ENCODE data around the gene TPRG1.

The TPRG1 gene

GRCh38 chr3:189167027-189167766, 4.6 kb upstream of the TPRG1 start:
- DNase-seq = peak; percentile 38

GRCh38 chr3:189168711-189169110, 3.1 kb upstream of the TPRG1 start:
- peak; percentile 53 for DNase-seq

DNA sequence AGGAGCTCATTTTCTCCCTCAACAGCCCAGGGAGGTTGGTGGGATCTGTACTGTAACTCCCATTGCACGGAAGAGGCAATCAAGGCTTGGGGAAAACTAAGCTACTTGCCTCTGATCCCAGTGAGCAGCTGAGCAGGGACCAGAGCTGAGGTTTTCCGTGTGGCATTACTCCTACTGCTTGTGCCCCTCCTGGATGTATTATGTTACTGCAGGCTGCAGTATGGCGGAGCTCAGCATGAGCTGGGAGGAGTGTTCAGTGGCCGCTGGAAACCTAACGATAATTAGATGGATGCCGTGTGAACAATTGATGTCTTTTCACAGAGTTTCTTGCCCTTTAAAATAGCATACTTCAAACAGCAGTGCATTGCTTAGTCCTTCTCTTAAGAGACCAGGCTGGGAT, 2.0 kb upstream of the TPRG1 start:
- peak; percentile 97 for DNase-seq

- DNase-seq = peak; percentile 68
These were observed 1.2 kb upstream of the TPRG1 start for GRCh38 chr3:189170559-189170958.

GRCh38 chr3:189172668-189173419, 1.1 kb downstream of the TPRG1 start:
- no peak for DNase-seq

DNA sequence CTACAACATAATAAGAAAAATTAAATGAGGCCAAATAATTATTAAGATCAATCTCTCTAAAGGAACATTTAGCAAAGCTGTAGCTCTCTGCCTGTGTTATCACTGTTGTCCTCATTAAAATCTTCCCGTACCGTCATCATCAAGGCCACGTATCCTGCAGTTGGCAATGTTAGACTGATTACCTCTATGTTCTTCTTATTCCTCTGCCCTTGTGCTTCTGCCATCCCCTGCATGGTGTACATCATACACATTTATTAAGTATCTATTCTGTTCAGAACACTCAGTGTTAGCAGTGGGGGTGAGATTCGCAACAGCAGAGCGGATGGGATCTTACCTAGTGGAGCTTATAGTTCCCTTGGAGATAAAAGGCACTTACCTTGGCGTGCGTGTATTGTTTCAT, 12.8 kb downstream of the TPRG1 start:
- DNase-seq = no peak

DNA sequence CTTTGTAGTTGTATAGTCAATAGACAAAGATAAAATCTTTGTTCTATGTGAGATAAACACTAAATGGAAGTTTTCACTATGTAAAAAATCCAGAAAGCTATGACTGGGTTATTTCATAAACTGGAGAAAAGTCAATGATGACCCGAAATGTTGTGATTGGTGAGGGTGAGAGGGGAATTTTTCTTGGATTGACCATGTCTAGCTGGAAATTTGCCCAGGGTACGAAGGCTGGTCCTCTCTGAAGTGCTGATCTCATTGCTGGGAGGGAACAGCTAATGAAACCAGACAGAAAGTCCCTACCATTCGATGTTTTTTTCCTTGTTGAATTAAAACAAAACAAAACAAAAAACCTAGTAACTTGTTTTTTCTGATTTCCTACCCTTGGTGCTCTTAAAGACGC, 14.3 kb downstream of the TPRG1 start:
- DNase-seq = no peak

DNA sequence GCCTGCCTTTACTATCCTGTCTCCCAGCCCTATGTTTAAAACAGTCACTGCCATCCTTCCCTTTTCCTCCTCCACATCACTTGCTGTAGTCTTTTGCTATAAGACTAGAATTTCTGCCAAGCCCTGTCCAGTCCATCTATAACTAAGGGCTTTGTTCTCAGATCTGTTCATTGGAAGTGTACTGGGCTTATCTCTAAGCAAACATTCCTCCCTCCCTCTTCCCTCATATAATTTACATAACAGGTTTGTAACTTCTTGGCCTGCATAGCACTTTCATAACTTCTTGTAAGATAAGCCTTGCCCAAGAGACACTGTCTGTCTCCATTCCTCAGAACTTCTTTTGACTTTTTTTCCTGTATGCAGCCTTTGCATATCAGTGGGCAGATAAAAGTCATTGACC, 16.7 kb downstream of the TPRG1 start:
- no peak for DNase-seq

DNA sequence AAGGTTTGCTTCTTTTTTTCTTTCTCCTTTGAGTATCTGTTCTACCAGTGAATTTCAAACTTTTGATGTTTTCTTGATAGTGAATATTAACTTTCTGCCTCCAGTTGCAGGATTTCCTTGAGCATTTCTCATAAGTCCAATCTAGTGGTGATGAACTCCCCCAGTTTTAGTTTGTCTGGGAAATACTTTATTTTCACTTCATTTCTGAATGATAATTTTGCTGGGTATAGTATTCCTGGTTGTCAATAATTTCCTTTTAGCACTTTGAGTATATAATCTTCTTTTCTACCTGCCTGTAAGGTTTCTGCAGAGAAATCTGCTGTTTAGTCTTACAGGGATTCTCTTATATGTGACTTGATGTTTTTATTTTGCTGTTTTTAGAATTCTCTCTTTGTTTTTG, 21.0 kb downstream of the TPRG1 start:
- DNase-seq = no peak

- DNase-seq = peak; percentile 17
These were observed 23.5 kb downstream of the TPRG1 start for GRCh38 chr3:189195302-189195701.

DNA sequence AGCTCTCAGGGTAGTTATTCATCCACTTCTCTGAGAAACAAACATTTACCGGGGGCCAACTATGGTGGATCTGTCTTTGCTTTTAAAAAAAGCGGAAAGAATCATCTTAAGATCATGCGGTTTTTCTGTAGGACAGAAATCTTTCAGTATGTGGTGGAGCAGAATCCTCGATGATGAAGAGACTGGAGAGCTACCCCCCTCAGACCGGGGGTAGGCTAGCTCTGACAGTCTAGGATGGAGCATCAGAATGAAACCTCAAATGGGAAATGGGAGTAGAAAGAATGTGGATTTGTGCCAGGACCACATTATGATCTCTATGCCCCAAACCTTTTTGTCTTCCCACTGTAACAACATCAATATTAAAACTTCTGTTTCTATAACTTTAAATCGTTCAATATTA, 30.3 kb downstream of the TPRG1 start:
- no peak for DNase-seq

DNA sequence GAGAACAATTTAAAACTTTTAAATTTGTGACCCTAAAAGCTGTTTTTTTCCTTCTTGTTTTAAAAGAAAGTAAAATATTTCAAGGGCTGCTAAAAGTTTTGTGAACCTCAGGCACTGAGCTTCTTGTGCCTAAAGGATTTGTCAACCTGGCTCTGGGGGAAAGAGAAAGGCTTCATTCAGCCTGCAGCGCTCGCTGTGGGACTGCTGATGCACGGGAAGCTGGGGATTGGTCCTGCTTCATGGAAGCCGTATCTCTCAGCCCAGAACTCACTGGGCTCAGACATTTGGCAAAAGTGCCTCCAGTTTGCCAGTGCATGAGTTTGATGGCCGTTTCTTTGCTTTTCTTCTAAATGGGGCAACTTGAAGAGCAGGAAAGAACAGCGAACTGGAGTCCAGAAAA, 30.8 kb downstream of the TPRG1 start:
- no peak for DNase-seq

DNA sequence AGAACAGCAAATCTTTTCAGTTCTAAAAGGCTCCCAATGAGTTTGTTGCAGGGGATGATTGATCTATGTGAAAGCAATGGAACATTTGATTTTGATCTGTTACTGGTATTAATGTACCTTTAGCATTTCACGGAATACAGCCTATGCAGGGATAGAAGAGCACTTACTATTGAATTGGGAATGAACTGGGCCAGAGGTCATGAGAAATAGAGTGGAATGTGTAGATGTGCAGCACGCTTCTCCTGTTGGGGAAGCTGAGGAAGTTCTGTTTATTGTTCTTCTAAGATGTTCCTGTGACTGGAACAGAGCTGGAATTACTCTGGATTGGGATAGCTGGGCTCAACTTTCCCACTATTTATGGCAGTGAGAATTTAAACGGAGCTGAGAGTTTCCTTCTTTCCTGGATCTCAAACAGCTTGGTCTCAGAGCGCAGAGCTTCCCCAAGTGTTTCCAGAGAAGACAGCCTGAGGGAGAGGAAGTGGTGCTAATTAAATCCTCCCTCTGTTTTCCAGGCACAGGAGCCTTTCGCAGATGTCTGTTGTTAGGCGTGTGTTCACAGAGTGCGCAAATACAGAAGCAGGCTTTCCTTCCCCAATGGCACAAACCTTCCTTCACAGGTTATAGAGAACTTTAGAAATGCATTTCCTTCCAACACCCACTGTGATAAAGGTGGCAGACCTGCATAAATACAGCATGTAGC, 32.5 kb downstream of the TPRG1 start:
- peak; percentile 88 for DNase-seq

DNA sequence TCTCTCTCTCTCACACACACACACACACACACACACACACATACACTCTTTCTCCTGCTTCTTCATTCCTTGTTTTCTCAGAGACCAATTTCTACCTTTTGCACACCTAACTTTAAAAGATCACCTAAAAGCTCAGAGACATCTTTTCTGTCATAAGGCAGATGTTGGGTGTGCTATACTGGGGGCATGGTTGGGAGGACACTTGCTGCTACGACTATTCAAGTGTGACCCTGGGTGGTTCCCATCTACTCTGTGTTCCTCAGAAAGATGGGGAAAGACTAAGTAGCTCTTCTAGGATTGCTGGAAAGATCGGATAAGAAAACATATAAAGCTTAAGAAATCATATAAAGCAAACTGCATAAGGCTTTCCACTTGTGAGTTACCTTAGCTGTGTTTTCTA, 33.2 kb downstream of the TPRG1 start:
- DNase-seq = peak; percentile 49

GRCh38 chr3:189210251-189210770, 38.5 kb downstream of the TPRG1 start:
- no peak for DNase-seq

DNA sequence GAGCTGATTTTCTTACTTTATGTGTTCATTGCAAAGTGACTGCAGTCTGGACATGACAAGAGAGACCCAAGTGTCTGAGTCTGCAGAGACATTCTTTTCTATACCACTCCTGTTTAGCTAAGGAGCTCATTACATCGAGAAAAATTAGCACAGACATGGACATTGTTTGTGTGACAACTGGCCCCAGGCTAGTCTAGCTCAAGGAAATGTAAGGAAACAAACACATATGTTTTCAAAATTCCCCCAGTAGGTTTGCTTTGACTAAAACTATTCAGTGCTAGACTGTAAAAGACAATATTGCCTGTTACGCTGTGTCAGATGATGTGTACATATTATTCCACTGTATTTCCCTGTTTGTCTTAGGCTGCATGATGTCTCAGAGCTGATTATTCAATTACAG, 40.9 kb downstream of the TPRG1 start:
- DNase-seq = peak; percentile 41

GRCh38 chr3:189214651-189215050, 42.9 kb downstream of the TPRG1 start:
- no peak for DNase-seq

DNA sequence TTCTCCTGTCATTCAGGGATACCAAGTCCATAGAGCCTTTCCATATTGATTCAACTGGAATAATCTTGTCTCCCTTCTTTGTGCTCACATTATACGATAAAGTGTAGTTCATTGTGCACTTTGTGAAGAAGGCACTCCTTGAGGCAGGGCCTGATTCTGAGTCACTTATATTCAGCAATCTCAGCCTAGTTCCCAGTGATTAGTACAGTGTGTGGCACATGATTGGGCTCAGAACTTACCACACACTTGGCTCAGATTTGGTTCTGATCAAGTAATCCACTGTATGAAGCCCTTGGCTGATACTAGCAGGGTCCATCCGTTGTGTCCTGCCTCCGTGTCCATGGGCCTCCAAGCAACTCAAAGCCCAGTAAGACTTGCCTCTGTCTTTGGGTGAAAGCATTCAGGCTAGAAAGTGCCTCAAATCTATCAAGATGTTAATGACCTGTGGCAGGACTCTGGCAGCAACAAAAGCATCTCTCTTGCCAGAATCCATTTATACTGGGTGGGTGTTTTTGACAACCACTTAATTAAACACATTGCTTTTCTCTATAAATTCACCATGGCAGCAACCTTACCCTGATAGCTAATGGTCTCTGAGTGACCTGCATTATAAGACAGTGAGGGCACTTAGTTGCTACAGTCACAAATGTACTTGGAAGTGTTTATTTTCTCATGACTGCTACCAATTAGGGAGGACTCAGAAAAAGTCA, 51.3 kb downstream of the TPRG1 start:
- DNase-seq = peak; percentile 75

DNA sequence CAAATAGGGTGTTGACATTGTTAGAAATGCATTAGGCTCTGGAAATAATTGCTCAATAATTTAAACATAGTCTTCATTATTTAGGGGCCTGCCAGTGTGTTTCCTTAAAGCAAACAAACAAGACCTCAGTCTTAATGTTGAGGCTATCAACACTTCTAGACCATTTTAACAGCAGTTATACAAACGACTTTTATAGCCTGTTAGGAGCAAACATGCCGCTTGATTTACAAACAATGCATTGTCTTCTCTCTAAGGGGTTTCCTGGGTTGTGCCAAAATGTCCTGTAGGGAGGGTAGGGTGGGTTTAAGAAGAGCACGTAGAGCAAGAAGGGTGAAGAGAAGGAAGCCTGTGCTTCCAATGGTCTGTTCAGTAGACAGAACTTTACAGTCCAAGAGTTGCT, 53.7 kb downstream of the TPRG1 start:
- DNase-seq = peak; percentile 13

- DNase-seq = no peak
These were observed 55.5 kb downstream of the TPRG1 start for GRCh38 chr3:189227249-189227648.

- DNase-seq = no peak
These were observed 57.5 kb downstream of the TPRG1 start for GRCh38 chr3:189229196-189229828.

DNA sequence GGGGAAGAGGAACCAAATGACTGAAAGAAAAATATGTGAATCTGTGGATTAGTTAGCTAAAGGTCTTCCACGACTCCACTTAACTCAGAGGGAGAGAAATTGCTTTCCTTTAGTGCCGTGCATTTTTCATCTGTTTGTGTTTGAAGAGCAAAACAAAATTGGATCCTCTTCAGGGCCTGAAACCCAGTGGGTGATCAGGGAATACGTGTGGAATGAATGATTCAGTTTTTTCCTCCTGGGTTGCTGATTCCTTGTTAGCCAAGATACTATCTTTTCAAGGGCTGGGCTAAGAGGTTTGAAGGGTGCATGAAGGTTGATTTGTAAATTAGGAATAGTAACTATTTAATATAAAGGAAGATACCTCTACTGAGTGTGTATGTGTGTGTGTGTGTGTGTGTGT, 61.0 kb downstream of the TPRG1 start:
- no peak for DNase-seq
